GM12801 (cell line): Measurements from ENCODE around the gene SUMO4.

Source experiments
- CTCF ChIP-seq: IDR thresholded peaks from one replicate; pipeline ENCODE4 v1.5.1; 2011; ENCODE audit warnings: control low read depth; ENCODE audit not compliant: insufficient read length; ENCODE audit errors: extremely low read depth

SUMO4 gene

GRCh38 chr6:149373511-149373910, 26.6 kb upstream of the SUMO4 start:
- no peak for TF ChIP-seq CTCF

GRCh38 chr6:149379977-149380376, 20.1 kb upstream of the SUMO4 start:
- no peak for TF ChIP-seq CTCF

GRCh38 chr6:149380523-149380922, 19.5 kb upstream of the SUMO4 start:
- TF ChIP-seq CTCF: no peak

GRCh38 chr6:149383371-149383770, 16.7 kb upstream of the SUMO4 start:
- no peak for TF ChIP-seq CTCF

GRCh38 chr6:149384464-149384863, 15.6 kb upstream of the SUMO4 start:
- no peak for TF ChIP-seq CTCF

GRCh38 chr6:149385998-149386646, 13.9 kb upstream of the SUMO4 start:
- TF ChIP-seq CTCF: no peak

- no peak for TF ChIP-seq CTCF
These were observed 12.1 kb upstream of the SUMO4 start for GRCh38 chr6:149387779-149388512.
